Fibroblast of skin of left biceps (primary cell): ENCODE measurements around the gene SLC22A23.

Experiments
- DNase-seq, 2 experiments: peaks; one replicate each; pipeline ENCODE4 v3.0.0-alpha.2; 2013; ENCODE audit warnings: low read depth in 2 of 2

Gene SLC22A23

DNA sequence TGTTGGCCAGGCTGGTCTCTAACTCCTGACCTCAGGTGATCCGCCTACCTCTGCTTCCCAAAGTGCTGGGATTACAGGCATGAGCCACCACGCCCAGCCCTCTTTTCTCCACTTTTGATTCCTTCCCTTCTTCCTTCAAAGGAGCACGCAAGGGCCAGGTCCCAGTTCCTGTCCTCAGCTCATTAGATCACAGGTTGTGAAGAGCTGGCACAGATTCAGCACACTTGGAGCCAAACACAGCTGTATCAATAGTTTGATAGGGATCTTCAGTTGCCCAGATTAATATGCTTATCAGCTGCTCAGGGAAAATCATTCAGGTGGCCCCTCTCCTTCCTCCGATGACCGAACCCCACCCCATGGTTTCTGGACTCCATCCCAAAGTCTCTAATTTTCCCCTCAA is 14.4 kb upstream of the SLC22A23 start:
- DNase-seq: no peak

DNA sequence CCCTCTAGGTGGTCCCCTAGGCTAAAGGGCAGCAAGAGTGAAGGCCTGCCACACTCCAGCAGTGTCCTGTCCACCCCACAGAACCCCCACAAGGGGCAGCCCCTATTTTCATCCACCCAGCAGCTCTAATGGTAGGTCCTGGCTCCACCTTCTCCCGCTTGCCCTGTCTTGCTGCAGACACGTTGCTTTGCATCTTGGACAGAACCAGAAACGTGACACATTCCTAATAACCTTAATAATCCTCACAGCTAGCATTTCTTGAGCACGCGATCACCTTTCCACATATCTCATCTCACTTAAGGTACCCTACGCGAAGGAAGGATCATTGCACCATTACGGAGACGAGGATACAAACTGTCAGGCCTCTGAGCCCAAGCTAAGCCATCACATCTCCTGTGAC is 11.7 kb upstream of the SLC22A23 start:
- DNase-seq: no peak

DNA sequence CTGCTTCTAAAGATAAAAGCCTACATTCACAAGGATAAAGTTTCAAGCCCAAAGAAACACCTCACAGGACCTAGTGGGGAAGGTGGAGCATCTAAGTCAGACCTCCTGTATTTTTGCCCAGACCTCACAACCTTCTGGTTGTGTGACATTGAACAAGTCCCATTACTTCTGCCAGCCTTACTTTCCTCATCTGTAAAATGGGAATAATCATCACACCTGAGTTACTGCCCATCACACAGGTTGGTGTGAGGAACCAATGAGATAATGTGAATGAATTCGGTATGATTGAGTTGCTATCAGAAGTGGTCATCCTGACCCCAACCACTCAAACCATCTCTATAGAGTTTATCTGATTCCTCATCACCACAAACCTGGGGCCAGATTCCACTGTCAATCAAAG is 11.1 kb upstream of the SLC22A23 start:
- DNase-seq: no peak

DNA sequence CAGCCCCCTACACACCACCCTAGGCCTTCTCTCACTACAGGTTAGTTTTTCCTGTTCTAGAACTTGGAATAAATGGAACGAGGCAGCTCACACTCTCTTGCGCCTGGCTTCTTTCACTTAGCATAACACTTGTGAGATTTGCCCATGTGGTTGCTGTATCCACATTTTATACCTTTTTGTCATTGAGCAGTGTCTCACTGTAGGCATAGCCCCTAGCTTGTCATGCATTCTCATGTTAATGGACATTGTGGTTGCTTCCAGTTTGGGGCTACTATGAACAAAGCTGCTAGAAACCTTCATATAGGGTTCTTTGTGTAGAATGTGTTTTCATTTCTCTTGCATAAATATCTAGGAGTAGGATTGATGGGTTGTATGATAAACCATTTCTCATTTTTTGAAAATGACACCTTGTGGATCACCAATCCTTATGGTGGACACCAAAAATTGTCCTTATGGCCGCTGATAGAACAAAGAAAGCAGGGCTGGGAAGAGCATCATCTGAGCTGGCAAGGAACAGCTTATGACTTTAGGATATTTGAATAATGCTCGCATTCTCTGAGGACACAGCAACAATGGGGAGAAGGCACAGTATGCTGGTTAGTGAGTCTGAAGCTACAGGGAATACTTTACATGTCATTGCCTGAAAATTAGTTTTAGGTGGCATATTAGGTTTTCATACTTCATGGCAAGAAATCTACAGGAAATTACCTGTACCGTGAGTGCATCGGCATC is 9.8 kb upstream of the SLC22A23 start:
- no peak for DNase-seq

DNA sequence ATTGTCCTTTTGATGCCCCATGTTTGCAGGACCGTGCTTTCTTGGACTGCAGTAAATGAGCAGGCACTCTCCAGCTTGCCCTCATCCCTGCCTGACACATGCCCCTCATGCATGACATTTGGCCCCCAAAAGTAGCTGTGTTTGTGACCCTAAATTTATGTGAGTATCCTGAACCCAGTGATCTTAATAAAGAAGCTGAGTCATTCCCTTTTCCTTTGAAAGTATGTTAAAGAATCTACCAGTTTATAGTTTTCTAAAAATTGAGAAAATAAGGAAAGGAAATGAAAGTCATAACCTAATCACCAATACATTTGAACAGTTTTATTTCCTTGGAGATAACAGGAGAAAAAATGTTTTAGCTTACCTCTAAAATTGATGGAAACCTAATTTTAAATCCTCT is 3.4 kb upstream of the SLC22A23 start:
- DNase-seq: no peak

DNA sequence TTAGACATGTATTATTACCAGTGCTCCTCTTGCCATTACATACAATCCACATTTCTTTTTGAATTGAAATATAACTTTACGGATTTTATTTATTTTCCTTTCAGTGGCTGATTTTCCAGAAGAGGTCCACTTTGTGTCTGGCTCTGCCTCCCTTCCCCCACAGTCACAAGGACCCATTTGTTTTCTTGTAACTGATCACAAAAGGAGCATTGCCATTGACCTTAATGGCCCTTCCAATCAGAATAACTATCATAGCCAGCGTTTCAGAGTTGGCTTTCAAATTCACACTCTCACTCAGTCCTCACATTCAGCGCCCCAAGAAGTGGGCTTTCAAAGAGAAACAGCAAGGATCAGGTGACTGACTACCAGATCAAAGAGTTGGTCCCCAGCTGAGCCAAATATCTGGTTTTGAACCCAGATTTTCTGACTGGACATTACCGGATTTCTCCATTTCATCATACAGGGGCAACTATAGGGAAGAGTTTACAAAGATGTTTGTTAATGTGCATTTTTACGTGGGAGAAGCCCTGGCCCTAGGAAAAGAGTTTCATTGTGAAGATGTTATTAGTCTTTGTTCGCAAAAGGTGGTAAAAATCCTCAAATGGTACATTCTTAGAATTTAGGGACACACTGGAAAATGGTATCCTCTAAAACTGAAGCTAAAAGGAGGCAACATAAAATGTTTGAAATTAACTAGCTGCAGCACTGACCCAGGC is 2.0 kb upstream of the SLC22A23 start:
- no peak for DNase-seq

DNA sequence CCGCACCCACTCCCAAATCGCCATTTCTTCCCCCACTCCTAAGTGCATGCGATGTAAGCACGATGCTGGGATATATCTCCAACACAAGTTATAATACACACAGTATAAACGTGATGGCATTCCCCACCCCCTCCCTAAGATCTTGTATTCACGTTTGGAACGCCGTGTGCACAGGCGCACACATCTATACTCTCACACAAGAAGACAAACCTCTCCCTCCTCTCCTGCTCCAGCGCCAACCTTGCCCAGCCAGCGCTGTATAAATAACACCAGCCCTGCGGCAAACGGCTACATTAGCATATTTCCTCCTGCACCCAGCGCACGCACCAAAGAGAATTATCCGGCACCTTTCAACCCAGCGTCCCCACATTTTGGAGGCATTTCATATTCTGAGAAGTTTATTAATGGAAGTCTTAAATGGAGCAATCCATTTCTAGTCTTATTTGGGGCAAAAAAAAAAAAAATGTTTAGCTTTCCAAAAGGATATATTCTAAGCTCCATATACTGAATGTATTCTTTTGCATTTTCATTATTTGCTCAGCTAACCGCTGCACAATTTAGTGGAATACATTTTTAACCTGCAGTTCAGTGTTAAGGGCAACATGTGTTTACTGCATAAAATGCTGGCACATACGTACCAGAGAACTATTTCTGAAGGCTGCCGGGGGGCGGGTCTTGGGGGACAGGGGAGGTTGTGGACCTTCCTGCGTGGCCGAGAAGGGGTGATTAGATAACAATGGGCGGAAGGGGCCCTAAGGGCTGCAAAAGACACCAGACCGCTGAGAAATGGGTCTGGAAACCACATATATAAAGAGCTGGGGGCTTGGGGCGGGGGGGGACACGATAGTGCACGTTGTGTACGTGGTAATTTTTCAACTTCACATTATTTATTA is 1.1 kb upstream of the SLC22A23 start:
- no peak for DNase-seq

DNA sequence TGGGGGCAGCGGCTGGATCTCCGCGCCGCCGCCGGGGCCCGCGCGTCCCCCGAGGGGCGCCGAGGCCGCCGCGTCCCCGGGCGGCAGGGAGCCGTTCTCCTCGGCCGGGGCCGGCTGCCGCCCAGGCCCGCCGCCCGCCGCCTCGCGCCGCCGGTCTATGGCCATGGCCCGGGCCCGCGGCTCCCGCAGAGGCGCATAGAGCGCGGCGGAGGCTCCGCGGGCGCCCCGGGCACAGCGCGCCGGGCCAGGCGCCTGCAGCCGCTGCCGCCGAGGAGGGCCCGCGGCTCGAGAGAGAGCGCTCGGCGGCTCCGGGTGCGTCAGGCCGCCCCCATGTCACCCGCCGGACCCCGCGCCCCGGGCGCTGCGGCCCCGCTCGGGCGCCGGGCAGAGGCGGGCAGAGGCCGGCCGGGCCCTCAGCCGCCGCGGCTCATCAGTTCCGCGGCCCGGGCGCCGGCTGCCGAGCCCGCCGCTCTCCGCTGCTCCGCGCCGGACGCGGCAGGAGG is 404 bp downstream of the SLC22A23 start:
- no peak for DNase-seq

DNA sequence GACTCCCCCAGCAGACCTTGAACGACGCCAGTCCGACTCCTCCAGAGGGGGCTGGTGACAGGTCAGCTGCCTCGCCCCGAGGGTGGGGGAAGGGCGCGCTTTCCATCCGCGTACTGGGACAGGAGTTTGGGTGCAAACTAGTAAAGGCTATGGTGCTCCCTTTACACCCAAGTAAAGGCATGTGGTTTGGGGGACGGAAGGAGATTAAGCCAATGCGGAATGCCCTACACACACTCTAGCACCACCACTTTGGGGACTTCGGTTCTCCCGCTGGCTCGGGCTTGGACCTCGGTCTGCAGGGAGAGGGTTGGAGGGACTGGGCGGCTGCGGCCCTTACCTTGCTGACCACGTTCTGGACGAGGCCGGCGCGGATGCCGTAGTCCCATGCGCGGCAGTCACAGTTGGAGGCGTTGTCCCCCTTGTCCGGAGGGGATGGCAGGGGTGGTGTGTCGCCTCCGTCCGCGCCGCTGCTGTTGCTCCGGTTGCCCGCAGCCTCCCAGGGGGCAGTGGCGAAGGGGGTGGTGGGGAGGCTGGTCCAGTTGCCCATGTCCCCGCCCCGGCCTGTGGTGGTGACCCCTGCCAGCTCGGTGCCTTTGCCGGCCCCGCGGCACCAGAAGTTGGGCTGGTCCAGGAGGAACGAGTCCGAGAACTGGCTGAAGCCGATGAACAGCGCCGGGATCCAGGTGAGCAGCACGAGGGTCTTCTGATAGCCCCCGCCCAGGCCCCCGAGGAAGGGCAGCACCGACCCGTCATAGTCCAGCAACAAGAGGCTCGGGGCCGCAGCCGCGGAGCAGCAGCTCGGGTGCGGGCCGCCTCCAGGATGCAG is 1.1 kb downstream of the SLC22A23 start:
- DNase-seq: no peak

DNA sequence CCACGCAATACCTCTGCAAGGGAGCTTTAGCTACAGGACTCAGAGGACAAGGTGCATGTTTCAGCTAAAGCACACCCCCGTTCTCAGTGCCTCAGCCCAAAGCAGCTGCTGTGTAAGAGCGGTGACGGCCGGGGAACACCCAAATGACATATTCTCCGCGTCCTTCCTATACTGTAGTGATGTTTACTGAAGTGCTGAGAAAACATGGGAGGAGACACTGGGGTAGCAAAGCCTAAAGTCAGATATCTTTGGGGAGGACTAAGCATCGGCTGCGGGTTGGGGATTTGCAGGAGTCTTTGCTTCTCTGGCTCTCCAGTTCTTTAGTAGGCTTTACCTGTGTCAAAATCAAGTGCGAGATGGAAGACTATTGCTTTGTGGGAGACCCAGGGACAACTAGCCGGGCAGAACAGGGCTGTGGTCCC is 1.7 kb downstream of the SLC22A23 start:
- no peak for DNase-seq

DNA sequence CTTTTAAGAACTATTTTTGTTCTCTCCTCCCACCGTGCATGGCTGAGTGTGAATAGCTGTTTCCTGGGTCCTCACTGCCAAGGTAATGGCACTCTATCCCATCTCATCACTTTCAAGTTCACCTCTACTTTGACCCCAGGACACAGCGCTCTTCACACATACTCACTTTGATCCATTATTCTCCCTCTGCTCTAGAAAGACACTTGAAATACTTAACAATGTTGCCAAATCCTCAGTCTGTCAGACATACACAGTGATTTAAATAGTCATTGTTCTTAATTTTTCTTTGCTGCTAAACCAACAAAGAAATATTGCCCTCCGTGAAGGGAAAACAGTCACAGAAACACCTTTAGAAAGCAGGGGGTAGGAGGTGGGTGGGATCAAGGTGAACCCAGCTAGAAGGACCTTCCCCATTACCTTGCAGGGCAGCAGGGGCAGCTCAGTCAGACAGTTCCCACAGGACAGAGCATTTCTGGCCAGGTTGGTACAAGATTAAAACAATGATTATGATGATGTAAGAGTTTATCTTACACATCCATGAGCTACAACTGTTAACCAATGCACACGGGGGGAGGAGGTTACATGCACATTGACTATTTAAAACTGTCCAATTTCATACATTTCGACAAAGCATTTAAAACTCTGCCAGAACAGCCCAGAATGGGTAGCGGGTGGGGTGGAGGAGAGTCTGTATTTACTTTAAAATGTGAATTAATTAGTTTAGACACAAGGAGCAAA is 2.4 kb downstream of the SLC22A23 start:
- no peak for DNase-seq

DNA sequence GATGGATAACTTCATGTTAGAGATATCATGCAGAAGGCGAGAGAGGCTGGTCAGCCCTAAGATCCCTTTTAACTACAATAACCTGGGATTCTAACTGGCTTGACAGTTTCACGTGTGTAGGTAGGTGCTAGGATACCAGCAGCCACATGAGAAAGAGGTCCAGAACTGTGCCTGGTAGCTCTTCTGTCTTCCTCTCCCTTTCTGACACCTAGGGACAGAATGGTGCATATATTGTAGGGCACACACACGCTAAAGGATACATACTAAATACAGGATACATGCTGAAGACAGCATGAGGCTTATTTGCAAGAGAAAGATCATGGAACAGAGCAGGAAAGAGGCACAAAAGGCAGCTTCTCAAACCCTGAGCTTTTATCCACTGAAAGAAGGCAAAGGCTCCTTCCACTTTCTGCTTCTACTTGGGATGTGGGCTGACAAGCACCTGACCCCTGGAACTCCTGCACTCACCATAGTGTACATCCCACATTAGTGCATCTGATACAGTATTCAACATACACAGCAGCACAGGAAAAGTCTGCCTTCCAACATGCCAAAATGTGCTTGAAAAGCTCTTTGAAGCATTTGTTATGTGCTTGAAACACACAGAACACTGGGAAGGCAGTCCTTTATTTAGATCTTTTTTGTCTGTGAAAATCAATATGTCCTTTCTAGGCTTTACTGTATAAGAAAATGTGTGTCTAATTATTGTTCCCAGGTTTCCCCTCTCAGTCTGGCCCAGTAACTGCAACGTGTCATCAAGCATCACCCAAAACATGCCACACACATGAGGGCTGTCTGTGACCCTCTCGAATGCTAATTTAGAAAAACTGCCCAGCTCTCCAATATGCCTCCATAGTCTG is 3.2 kb downstream of the SLC22A23 start:
- no peak for DNase-seq

DNA sequence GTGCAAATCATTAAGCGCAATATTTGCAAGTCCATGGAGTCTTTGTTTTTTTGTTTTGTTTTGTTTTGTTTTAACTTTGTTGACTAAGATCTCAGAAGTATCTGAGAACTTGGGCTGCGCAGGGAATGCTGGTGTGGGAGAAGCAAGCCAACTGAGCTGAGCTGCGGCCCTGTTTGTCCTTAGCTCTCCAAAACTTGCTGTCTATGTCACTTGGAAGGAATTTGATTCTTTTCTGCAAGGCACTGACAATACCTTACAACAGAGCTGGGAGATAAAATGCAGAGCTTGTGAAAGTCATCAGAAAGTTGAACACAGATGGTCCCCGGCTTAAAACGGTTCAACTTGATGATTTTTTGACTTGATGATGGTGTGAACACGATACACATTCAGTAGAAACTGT is 5.4 kb downstream of the SLC22A23 start:
- no peak for DNase-seq

DNA sequence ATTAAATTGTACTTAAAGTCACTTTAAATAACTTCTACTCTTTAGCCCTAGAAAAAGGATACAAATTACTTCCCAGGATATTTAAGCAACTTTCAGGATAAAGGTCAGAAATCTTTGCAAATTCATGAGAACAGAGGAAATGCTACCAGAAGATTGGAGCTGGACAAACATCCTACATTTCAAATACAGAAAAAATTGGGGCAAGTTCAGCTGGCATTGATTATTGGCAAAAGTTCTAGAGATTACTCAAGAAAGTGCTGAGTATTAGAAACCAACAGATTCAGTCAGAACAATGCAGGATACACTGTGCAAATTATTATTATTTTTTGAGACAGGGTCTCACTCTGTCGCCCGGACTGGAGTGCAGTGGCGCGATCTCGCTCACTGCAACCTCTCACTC is 6.0 kb downstream of the SLC22A23 start:
- no peak for DNase-seq

DNA sequence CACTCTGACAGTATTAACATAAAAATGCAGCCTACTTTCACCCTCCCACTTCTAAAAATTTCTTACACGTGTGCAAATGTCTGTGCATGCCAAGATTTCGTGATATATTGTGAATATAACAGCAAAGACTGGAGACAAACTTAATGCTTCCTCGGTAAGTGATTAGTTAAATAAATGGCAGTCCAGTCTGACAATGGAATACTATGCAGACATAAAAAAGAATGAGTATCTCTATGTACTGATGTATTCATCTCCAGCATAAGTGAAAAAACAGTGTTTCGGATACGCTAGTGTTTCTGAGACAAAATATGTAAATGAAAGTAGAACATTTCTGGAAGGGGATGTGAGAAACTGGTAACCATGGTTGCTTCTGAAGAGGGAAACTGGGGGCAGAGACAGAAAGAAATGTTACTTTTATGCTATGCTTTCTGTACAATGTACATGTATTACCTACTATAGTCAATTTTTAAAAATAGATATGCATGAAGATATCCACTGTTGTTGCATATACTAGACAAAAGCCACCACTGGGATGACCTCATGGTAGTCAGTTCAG is 7.0 kb downstream of the SLC22A23 start:
- DNase-seq: no peak

DNA sequence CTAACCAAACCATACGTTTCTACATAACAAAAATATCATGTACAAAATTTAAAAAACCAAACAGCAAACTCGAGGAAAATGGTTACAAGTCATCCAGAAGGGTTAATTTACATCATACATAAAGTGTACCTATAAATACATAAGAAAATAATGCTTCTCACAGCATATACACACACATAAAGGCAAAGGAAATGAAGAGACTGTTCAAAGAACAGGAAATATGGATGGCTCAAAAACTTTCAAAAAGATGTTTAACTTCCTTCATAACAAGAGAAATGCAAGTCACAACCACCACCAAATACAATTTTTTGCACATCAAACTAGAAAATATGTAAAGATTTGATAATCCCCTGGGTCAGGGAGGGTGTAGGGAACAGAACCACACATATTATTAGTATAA is 7.5 kb downstream of the SLC22A23 start:
- DNase-seq: no peak

DNA sequence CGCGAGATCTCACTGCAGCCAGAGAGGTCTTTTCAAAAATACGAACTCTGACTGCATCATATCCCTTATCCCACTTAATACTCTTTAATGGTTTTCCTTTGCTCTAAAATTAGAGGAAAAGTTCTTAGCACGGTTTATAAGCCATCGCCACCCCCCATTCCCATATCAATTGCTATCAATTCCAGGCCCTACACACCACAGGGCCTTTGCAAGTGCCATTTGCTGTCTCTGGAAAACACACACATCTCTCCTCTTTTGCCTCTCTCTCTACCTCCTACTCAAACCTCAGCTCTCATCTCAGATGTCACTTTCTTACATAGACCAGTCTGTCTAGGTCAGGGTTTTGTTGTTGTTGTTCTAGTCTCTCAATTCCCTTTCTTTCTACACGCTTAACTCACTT is 9.8 kb downstream of the SLC22A23 start:
- no peak for DNase-seq

DNA sequence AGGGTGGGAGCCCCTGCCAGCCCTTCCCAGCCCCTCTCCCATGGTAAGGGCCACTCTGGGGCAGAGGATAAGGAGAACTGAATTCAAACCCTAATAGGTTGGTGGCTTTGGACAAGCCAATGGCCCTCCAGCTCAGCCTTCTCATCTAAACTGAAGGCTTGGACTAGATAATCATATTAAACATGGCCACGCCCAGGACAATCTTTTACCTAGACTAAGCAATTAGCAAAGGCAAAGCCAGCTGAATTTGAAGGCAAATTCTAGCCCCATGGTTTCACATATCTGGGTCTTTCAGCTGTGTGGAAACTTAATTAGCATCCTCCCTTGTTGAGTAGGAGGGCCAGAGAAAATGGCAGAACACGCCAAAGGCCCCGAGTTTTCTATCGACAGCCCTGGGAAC is 10.7 kb downstream of the SLC22A23 start:
- no peak for DNase-seq

DNA sequence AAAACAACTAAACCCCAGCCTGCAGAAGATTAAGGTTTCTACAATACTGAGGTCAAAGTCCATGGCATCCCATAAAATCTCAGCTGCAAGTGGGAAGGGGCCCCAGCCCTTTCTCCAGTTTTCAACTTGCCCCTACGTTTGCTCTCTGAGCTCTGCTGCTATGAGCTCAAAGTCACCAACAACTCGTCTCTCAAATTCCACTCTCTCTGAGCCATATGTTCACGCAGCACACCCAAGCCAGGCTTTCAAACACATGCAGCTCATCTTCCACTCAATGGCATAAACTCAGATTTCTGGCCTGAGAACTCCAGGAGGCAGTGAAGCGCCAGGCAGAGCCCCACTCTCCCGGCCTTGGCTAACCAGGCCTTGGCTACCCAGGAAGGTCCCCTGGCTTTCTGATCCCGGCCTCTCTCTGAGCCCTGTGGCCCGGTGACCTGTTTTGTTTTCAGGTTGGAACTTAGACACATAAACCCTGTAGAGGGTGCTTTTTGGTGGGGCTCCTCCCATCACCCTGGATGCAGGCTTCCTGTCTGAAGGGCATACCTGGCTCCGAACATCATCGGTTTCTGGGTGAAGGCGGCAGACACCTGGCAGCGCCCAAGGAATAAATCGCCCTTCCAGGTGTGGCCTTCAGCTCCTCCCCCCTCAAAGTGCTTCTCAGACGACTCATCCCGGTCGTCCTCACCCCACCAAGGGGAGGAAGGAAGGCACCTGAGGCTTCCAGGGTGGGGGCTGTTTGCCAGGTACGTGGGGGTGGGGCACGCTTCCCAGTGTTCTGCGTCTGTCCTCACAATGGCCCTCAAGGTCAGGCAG is 12.4 kb downstream of the SLC22A23 start:
- no peak for DNase-seq
